ENCODE results near the gene RBM22.
"Not testable (repeated sequence)": the region's sequence is repeated elsewhere in the genome, so short reads cannot be mapped to it uniquely, and the experiment has no call there.

The RBM22 gene

GRCh38 chr5:150700594-150701377 is at the start of gene RBM22:
RBM22 (minus strand) TSS chr5:150701062; CDS start chr5:150700985, 77 bp downstream.
- peak; percentile 91 to 94 for DNase-seq

GRCh38 chr5:150750469-150750868 is 49.6 kb upstream of the RBM22 start:
- no peak for DNase-seq

GRCh38 chr5:150743142-150743488 is 42.3 kb upstream of the RBM22 start:
- not testable (repeated sequence) for DNase-seq

- not testable (repeated sequence) for DNase-seq
Measured at GRCh38 chr5:150742455-150743141, 41.7 kb upstream of the RBM22 start.

- no peak for DNase-seq
Measured at GRCh38 chr5:150740992-150741391, 40.1 kb upstream of the RBM22 start.

DNA sequence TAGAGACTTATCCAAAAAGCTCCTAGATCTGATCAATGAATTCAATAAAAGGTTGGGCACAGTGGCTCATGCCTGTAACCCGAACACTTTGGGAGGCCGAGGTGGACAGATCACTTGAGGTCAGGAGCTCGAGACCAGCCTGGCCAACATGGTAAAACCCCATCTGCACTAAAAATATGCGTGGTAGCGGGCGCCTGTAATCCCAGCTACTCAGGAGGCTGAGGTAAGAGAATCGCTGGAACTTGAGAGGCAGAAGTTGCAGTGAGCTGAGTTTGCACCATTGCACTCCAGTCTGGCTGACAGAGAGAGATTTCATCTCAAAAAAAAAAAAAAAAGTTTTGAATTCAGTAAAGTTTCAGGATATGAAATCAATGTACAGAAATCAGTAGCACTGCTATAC is 38.0 kb upstream of the RBM22 start:
- DNase-seq, result no peak

- no peak for DNase-seq
Measured at GRCh38 chr5:150734579-150735384, 33.9 kb upstream of the RBM22 start.

GRCh38 chr5:150731669-150732242 is 30.9 kb upstream of the RBM22 start:
- DNase-seq, result no peak

- no peak for DNase-seq
Measured at GRCh38 chr5:150729859-150730258, 29.0 kb upstream of the RBM22 start.

- DNase-seq, result no peak
Measured at GRCh38 chr5:150723845-150724244, 23.0 kb upstream of the RBM22 start.

DNA sequence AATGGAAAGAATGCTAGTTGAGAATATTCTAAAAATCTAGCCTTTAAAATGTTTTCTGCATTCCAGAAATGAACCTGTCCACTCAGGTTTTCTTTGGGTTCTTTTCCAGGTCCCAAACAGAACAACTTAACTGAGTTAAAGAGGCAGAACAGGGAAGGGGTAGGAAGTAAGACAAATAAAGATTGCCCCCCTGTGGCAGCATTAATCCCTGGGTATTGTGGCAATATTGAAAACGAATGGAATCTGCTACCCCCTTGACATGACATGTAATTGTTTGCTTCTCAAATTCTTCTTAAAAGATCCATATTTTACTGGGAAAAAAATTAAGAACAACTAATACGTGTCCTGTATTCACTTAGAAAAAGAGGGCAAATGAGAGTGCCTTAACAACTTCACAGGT is 9.3 kb upstream of the RBM22 start:
- no peak for DNase-seq

- no peak for DNase-seq
Measured at GRCh38 chr5:150706776-150707390, 6.0 kb upstream of the RBM22 start.

GRCh38 chr5:150703762-150704161 is 2.9 kb upstream of the RBM22 start:
- DNase-seq, result no peak

- DNase-seq, result peak in 1 of 2 experiments; percentile 57
Measured at GRCh38 chr5:150700246-150700593, 642 bp downstream of the RBM22 start.

DNA sequence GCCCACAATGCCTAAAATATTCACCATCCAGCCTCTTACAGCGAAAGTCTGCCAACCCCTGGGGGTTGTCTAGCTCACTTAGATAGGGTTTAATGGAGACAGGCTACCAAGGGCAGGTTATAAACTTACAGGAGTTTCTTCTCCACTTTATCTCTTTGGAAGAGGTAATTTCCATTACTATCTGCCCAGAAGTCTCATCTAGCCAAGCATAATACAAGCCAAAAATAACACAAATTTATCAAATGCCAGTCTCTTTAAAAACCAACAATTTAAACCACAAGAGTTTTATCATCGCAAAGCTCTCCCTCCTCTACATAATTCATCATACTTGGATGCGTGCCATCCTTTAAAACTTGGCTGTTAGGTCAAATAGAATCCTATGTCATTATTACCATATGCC is 6.2 kb downstream of the RBM22 start:
- DNase-seq, result no peak

GRCh38 chr5:150692276-150692675 is 8.6 kb downstream of the RBM22 start:
- no peak for DNase-seq

GRCh38 chr5:150690760-150691159 is 10.1 kb downstream of the RBM22 start:
- no peak for DNase-seq

GRCh38 chr5:150689120-150689519 is 11.7 kb downstream of the RBM22 start:
- no peak for DNase-seq

- no peak for DNase-seq
Measured at GRCh38 chr5:150676578-150676977, 24.3 kb downstream of the RBM22 start.

- DNase-seq, result no peak
Measured at GRCh38 chr5:150675069-150675468, 25.8 kb downstream of the RBM22 start.

DNA sequence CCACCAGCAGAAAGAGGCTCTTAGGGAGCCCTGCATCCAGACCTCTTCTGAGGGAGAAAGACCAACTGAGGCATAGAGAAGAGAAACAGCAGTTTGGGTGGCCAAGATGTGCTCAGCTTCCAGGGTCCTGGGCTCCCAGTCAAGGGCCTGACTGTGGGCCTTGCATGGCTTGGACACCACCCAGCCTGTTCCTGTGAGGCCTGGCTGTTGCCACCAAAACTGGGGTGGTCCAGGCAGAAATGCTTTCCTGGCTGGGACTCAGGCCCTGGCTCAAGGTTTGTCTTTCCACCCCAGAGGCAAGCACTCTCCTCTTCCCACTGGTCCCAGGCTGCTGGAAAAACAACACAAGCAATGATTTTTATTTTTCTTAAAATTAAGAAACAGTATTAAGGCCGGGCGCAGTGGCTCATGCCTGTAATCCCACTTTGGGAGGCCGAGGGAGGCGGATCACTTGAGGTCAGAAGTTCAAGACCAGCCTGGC is 26.5 kb downstream of the RBM22 start:
- DNase-seq, result no peak

GRCh38 chr5:150672884-150673275 is 28.0 kb downstream of the RBM22 start:
- no peak for DNase-seq

Measured in SW 1271 (cell line).